Smooth muscle cell of bladder (primary cell): Measurements from ENCODE around the gene ACO2. TPM values are rescaled to one million over a fixed set of nuclear protein-coding genes. Genes with fewer than 3 reads are reported as not detected.

ENCODE experiments used
- total RNA-seq: library from RNA; depleted of rRNA; stranded (reverse); fragments of >200 nt; gene quantifications from 2 replicates; pipeline ENCODE4 v1.2.3, GENCODE V29; 2014

Gene ACO2
- total RNA-seq, result 64.0 and 64.9 TPM in 2 replicates

DNA sequence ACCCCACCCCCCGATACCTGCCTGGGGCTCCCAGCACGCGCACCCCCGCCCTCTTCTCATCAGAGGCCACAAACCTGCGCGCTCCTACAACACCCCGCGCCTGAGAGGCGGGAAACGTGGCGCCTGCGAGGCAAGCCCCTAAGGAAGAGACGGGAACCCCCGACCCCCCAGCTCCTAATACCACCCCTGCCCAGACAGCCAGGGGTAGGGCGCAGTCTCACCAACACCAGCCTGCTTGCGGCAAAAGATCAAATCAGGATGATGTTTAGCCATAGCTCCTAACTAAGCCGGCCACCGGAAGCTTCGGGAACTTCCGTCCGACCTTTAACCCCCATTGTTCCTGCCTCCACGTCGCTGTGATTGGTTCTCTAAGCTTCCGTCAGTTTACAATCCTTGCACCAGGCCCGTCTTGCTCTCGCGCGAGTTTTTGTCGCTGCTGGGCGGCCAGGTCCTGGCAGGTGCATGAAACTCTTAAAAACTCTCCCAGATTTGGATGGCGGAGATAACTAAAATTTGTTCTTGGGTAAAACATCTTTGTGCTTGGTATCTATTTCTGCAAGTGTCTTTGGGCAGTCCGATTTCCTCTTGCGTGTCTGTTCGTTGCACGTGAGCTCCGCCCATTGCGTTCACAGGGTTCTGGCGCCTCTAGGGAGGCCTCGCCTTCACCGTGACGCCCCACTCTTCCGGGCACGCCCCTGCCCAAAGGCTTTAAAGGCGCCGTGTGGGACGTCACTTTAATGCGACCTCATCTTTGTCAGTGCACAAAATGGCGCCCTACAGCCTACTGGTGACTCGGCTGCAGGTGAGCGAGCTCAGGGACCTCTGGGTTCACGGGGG lies at the start of gene ACO2, which contains the start of gene PHF5A:
Gene ACO2, plus strand, starts transcription at position 737 of the 837 bp plus-strand sequence. Its CDS starts 30 bp downstream, at position 767.
Gene PHF5A, minus strand, starts transcription at position 312 of the 837 bp plus-strand sequence. Its CDS starts 39 bp downstream, at position 273.

DNA sequence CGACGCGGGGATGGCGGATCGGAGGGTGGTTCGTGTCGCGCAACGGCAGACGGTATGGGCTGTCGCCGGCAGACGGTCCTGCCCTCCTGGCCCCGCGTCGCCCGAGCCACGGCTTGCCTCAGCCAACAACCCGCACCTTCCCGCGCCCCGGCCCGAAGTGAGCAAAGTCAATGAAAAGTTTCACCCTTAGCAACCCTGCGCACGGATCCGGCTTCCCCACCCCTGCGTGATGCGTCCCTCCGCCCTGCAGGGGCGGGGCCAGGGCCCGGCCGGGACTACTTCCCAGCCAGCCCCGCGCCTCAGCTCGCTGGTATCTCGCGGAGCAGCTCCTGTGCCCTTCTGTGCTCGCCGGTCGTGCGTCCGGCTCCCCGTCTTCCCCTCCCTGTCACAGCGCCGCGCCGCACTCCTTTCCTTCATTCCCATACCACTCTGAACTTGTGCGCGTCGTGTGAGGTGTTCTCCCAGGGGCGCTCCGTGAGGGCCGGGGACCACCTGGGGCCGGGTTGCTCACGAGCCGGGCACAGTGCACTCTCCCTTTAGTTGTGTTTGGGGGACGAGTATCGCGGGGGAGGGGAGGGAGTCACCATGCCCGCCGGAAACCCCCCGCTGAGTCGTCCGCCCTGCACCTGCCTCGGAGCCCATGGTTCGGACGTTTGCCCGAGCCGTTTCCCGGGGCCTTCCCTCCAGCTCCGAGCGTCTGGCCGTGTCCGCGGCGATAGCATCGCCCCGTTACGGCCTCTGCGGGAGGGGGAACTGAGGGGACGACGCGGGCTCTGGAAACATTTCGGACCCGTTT lies 22.1 kb upstream of the ACO2 start, which contains the start of gene TOB2:
Gene TOB2, minus strand, starts transcription at position 163 of the 796 bp plus-strand sequence. CDS start 9,456 bp downstream, outside the sequence.

DNA sequence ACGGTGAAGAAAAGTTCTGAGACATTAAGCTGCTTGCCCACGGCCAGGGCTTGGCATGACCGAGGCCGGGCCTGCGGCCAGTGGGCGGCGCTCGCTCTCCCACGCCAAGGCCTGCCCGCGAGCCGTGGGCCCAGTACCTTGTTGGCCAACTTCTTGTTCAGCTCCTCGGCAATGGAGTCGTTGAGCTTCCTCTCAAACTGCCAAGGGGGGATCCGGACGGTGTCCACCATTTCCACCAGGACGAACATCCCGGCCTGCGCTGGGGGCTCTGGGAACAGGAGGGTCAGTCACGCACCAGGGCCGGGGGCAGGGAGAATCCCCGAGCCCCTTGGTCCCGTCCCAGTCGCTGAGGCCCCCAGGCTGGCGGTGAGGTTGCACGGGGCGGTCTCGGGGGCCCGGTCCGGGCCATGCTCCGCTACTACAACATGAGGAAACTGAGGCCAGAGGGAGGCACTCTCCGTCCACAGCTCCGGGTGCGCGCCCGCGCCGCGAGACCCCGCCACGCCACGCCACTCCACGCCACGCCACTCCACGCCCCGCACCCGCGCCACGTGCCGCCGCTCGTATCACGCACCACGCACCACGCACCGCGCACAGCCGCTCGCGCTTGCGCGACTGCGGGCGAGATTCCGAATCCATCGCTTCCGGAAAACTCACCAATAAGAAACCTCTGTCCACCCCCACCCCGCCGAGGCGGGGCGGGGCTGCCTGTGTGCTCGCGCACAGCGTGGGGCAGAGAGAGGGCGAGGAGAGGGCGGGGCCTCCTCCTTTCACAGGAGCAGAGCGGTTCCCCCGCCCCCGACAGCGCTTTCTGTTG lies 75.1 kb downstream of the ACO2 start, which contains the start of gene POLR3H:
Gene POLR3H, minus strand, starts transcription at position 617 of the 817 bp plus-strand sequence. Its CDS starts 369 bp downstream, at position 248.

Other genes with a start within 250 kb of the ACO2 start
- gene CHADL, start 228.2 kb upstream of the ACO2 start, total RNA-seq, result 0.71 and 1.8 TPM in 2 replicates
- gene RANGAP1, start 182.9 kb upstream of the ACO2 start, total RNA-seq, result 44.9 and 45.9 TPM in 2 replicates
- 57.3 and 58.1 TPM in 2 replicates for gene ZC3H7B, start 167.6 kb upstream of the ACO2 start, total RNA-seq
- 7.7 and 9.9 TPM in 2 replicates for gene TEF, start 87.2 kb upstream of the ACO2 start, total RNA-seq
- gene TOB2, start 22.3 kb upstream of the ACO2 start, total RNA-seq, result 11.2 and 15.1 TPM in 2 replicates
- 55.2 and 60.6 TPM in 2 replicates for gene PHF5A, start 425 bp upstream of the ACO2 start, total RNA-seq
- 20.6 and 27.0 TPM in 2 replicates for gene POLR3H, start 75.4 kb downstream of the ACO2 start, total RNA-seq
- gene CSDC2, start 91.9 kb downstream of the ACO2 start, total RNA-seq, result 3.0 and 5.4 TPM in 2 replicates
- 20.9 and 24.3 TPM in 2 replicates for gene PMM1, start 120.7 kb downstream of the ACO2 start, total RNA-seq
- gene DESI1, start 151.9 kb downstream of the ACO2 start, total RNA-seq, result 9.0 and 9.1 TPM in 2 replicates
- 296 and 303 TPM in 2 replicates for gene XRCC6, start 152.2 kb downstream of the ACO2 start, total RNA-seq
- 75.3 and 75.5 TPM in 2 replicates for gene SNU13, start 219.8 kb downstream of the ACO2 start, total RNA-seq
- 0.46 and 1.1 TPM in 2 replicates for gene MEI1, start 230.4 kb downstream of the ACO2 start, total RNA-seq